Fibroblast of skin of back (primary cell): ENCODE results near the gene SYCE3.

Source experiments
- DNase-seq: peaks from one replicate; pipeline ENCODE4 v3.0.0-alpha.2; 2013

SYCE3 gene

GRCh38 chr22:50518606-50519005 is 44.1 kb downstream of the SYCE3 start:
- DNase-seq = no peak

DNA sequence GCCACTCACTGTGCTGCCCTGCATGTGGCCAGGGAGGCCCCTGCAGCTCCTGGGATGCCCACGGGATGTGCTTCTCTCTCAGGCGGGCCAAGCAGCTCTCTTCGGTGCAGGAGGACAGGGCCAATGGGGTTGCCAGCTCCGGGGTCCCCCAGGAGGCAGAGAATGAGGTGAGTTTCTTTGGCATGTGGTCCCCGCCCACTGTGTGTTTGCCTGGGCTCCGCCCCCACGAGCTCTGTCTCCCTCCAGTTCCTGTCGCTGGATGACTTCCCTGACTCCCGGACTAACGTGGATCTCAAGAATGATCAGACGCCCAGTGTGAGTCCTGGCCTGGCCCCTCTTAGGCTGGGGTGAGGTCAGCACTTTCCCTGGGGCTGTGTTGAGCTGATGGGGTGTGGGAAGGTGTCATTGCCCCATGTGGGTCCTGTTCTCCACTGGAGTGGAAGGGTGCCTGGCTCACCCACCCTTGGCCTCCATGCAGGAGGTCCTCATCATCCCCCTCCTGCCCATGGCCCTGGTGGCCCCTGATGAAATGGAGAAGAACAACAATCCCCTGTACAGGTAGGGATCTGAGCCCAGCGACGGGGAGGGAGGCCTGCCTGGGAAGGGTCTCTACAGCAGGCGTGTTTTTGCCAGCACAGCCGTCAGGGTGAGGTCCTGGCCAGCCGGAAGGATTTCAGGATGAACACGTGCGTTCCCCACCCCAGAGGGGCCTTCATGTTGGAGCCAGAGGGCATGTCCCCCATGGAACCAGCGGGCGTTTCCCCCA is 45.0 kb downstream of the SYCE3 start:
- DNase-seq = no peak

- no peak for DNase-seq
Measured at GRCh38 chr22:50516891-50517290, 45.8 kb downstream of the SYCE3 start.

DNA sequence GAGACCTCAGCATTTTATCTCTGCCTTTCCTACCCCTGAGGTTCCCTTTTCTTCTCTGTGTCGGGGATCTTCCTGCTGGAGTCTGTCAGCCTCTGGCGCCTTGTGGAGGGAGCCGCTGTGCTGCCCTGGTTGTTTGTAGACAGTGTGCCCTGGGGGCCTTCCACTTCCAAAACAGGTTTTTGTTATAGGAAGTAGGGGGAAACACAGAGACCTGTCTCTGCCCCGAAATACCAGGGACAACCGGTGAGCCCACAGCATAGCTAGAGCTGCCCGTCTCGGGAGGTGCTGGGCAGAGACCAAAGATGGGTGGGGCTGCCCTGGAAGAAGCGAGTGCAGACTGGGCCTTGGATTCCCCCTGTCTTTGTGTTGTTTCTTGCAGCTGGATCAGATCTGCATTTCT is 46.7 kb downstream of the SYCE3 start:
- DNase-seq = no peak

DNA sequence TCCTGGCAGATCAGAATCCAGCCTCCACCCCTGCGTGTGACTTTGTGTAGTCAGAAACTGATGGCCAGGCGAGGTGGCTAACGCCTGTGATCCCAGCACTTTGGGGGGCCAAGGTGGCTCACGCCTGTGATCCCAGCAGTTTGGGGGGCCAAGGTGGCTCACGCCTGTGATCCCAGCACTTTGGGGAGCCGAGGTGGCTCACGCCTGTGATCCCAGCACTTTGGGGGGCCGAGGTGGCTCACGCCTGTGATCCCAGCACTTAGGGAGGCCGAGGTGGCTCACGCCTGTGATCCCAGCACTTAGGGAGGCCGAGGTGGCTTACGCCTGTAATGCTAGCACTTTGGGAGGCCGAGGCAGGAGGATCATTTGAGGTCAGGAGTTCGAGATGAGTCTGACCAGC is 49.5 kb downstream of the SYCE3 start:
- no peak for DNase-seq

GRCh38 chr22:50508897-50509296 is 53.8 kb downstream of the SYCE3 start:
- no peak for DNase-seq

DNA sequence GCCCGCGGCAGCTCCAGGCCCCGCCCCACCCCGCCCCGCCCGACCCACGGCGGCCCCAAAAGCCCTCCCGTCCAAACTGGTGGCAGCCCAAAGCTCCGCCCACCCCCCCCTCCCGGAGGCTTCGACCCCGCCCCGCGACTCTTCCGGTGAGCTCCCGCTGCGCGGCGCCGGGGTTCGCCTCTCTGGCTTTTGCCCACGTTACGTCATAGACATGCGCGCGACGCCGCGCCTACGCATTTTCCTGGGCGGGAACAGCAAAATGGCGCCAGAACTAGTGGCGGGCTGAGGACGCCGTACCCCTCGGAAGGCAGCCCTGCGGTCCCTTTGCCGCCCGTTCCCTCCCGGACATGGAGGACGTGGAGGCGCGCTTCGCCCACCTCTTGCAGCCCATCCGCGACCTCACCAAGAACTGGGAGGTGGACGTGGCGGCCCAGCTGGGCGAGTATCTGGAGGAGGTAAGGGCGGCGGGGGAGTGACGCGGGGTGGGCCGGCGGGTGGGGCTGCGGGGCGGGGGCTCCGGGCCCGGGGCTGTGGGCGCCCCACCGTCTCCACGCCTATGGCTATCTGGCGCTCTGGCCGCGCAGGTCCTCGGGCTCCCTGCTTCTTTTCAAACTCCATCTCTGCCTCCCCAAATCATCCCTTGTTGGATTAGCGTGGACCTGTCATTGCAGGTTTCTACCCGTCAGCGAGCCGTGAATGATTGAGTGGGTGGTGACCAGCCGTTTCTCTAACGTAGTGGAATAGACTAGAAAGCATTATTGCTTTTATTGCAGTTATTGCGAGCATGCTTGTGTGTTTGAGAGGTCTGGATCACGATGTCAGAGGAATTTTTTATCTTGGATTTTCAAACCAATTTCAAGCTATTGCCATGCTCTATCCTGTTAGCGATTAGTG is 54.5 kb downstream of the SYCE3 start, which contains the start of gene NCAPH2:
Gene NCAPH2, plus strand, starts transcription at position 234 of the 894 bp plus-strand sequence. Its CDS starts 114 bp downstream, at position 348.
- peak; percentile 95 for DNase-seq

DNA sequence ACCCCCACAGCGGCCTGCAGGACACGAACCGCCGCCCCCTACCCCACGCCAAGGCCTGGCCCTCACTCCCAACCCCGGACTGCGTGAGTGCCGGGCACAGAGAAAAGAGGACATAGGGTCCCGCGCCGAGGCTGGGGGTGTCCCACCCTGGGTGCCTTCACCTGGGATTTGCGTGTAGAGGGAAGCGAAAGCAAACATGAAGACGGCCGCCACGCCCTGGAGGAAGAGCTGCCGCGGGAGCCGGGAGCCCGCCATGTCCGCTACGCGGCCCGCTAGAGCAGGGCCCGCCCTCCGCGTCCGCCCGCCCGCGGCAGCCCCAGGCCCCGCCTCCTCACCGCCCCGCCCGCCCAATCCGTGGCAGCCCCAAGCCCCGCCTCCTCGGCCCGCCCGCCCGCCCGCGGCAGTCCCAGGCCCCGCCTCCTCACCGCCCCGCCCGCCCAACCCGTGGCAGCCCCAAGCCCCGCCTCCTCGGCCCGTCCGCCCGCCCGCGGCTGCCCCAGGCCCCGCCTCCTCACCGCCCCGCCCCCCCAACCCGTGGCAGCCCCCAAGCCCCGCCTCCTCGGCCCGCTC is 55.2 kb downstream of the SYCE3 start, which contains the start of gene LMF2:
Gene LMF2, minus strand, starts transcription at position 282 of the 570 bp plus-strand sequence. Its CDS starts 27 bp downstream, at position 255.
- DNase-seq = no peak

DNA sequence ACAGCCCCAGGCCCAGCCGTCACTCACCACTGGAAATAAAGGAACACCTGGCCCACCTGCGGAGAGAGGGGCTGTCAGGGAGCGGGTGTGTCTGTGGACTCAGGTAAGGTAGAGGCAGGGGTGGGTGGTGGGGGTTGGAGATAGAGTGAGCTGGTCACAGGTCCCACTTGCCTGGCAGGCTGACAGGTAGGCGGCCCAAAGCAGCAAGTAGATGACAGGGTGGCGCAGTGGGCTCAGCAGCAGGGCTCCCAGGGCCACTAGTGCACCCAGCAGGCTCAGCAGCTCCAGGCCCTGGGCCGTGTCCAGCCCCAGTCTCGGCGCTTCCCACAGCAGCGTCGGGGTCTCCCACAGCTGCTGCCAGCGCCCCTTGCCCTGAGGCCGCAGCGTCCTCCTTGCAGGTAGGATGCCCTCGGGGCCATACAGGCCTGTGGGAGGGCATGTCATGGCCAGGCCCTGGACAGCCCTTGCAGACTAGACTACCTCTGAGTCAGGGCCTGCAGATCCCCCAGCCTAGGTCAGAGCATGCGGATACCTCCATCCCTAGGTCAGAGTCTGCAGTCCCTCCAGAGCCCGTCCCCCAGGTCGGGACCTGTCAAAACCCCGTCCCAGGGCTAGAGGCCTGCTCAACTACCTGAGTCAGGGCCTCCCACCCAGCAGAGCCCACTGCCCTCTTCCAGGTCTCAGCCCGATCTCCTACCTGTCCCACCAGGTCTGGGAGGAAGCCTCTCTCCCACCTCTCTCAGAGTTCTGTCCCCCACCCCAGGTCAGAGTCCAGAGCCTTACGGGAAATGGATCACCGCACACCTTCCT is 55.9 kb downstream of the SYCE3 start:
- no peak for DNase-seq

GRCh38 chr22:50505776-50506610 is 56.7 kb downstream of the SYCE3 start:
- no peak for DNase-seq

GRCh38 chr22:50505276-50505775 is 57.4 kb downstream of the SYCE3 start:
- DNase-seq = no peak

- DNase-seq = no peak
Measured at GRCh38 chr22:50504369-50505211, 58.1 kb downstream of the SYCE3 start.

- no peak for DNase-seq
Measured at GRCh38 chr22:50503475-50504145, 59.1 kb downstream of the SYCE3 start.

DNA sequence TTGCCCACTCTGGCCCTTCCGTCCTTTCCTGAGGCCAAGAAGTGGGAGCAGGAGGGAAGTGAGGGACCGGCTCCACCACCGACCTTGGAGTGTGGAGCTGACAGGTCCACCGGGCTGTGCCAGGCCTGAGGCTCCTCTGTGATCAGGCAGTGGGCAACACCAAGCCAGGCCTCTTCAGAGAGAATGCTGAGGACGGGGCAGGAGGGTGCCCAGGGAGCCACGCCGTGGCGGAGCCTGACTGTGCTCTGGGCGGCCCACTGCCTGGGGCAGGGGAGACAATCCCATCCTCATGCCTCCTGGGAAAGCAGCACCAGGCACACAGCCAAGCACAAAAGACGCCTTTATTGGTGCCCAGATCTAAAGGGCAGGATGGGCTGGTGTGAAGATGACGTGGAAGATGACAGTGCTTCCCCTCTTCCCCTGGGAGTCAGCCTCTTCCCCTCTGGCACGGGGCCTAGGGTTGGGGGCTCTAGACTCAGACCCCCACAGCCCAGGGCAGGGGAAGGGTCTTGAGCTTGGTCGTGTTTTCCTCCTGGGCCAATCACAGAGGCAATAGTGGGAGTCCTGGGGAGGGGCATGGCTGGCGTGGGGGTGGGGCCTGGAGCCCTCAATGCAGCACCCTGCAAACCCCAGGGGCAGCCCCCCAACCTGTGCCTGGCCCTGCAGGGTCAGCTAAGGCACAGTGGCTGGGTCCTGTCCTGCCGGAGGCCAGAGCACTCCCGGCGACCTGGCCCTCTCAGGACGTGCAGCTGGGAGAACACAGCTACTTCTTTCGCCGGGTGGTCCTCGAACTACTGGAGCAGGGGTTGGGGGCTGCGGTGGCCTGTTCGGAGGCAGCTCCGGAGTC is 59.9 kb downstream of the SYCE3 start:
- DNase-seq = no peak

- no peak for DNase-seq
Measured at GRCh38 chr22:50502096-50502495, 60.6 kb downstream of the SYCE3 start.
